Activated CD8-positive, alpha-beta T cell treated with anti-CD3 and anti-CD28 coated beads, Interleukin-2, amount 10 ng/mL, durations not matched to agents 7 days and 5 days (primary cell): Measurements from ENCODE around the gene IMMP2L. TPM values are rescaled to one million over a fixed set of nuclear protein-coding genes. Genes with fewer than 3 reads are reported as not detected.
"Not testable (repeated sequence)": the region's sequence is repeated elsewhere in the genome, so short reads cannot be mapped to it uniquely, and the experiment has no call there.

Experiments used
- ATAC-seq: fragments of 150-1000 bp; cut with Tn5 transposase; one replicate; pipeline ENCODE4 v1.10.0; 2021; ENCODE audit warnings: moderate library complexity
- CTCF ChIA-PET: fragments of 350-600 bp; sonication (Branson Sonifier 250); formaldehyde crosslinking; loops from one replicate; lab custom pipeline; 2021; ENCODE audit warnings: antibody characterized with exemption; lab: Charles Lee
- POLR2A ChIA-PET: fragments of 350-600 bp; sonication (Branson Sonifier 250); formaldehyde crosslinking; loops from one replicate; lab custom pipeline; 2021; ENCODE audit warnings: antibody characterized with exemption; lab: Charles Lee
- DNase-seq: peaks from one replicate; pipeline ENCODE4 v3.0.0-alpha.2; 2020
- H3K27ac Mint-ChIP-seq: one replicate; pipeline ENCODE4 v1.8.0; 2021; ENCODE audit warnings: mild to moderate bottlenecking, mixed read lengths
- H3K27me3 Mint-ChIP-seq: one replicate; pipeline ENCODE4 v1.8.0; 2021; ENCODE audit warnings: low read depth, mixed read lengths
- H3K36me3 Mint-ChIP-seq: one replicate; pipeline ENCODE4 v1.8.0; 2021; ENCODE audit warnings: low read depth, mixed read lengths
- H3K4me1 Mint-ChIP-seq: one replicate; pipeline ENCODE4 v1.8.0; 2021; ENCODE audit warnings: low read depth, mixed read lengths
- H3K4me3 Mint-ChIP-seq: one replicate; pipeline ENCODE4 v1.8.0; 2021; ENCODE audit warnings: mild to moderate bottlenecking, mixed read lengths
- H3K9me3 Mint-ChIP-seq: one replicate; pipeline ENCODE4 v1.8.0; 2022; ENCODE audit warnings: mixed read lengths; ENCODE audit not compliant: insufficient read depth
- total RNA-seq, 2 experiments: library from RNA; stranded (reverse); gene quantifications; one replicate each; pipeline ENCODE4 v1.2.3, GENCODE V29; 2021

The IMMP2L gene
- total RNA-seq, 2 experiments from 2014 or later: 7.1 to 9.7 TPM

GRCh38 chr7:111333010-111333409, 229.3 kb downstream of the IMMP2L start:
- H3K27me3 Mint-ChIP-seq: no peaks in the 10 kb centered on the region
- no peak overlapping the region for H3K27ac Mint-ChIP-seq
- ChIA-PET POLR2A (no interaction called here), CTCF (no interaction called here)
- H3K4me1 Mint-ChIP-seq: no peaks in the 10 kb centered on the region
- peaks cover 3% of the 10 kb centered on the region for H3K9me3 Mint-ChIP-seq
- no peak for DNase-seq
- no peaks in the 10 kb centered on the region for H3K36me3 Mint-ChIP-seq
- no peak for ATAC-seq
- no peak overlapping the region for H3K4me3 Mint-ChIP-seq

GRCh38 chr7:111330235-111330523, 232.1 kb downstream of the IMMP2L start:
- DNase-seq (no peak), ATAC-seq (no peak)
- peaks cover 3% of the 10 kb centered on the region for H3K9me3 Mint-ChIP-seq
- no peaks in the 10 kb centered on the region for H3K27me3 Mint-ChIP-seq
- H3K27ac Mint-ChIP-seq: no peak overlapping the region
- H3K4me1 Mint-ChIP-seq: no peaks in the 10 kb centered on the region
- ChIA-PET CTCF (no interaction called here), POLR2A (no interaction called here)
- no peaks in the 10 kb centered on the region for H3K36me3 Mint-ChIP-seq
- no peak overlapping the region for H3K4me3 Mint-ChIP-seq

GRCh38 chr7:111329367-111330234, 232.7 kb downstream of the IMMP2L start:
- H3K27ac Mint-ChIP-seq: no peak overlapping the region
- no peak for ATAC-seq
- H3K36me3 Mint-ChIP-seq: no peaks in the 10 kb centered on the region

DNA sequence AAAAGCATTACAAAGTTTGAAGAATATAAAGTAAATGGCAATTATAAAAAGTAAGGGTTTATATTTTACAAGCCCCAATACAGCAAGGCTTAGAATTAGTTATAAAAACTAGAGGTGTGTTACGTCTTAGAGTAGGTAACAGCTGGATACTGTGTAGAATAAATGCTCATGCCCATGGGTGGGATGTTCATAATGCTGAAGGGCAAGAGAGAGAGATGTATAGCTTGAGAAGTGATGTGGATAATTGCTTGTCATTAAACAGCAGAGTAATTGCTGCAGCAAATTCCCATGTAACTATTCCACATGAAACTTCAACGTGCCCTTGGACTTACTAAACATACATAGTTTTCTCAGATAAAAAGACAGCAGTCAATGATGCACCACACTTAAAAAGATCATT, 233.8 kb downstream of the IMMP2L start:
- CTCF ChIA-PET: no interaction called here
- Mint-ChIP-seq H3K4me3 (no peak overlapping the region), H3K36me3 (no peaks in the 10 kb centered on the region), H3K27me3 (no peaks in the 10 kb centered on the region), H3K27ac (no peak overlapping the region), H3K9me3 (peaks cover 3% of the 10 kb centered on the region), H3K4me1 (no peaks in the 10 kb centered on the region)
- ATAC-seq (no peak), DNase-seq (no peak)
- POLR2A ChIA-PET: no interaction called here

More at GRCh38 chr7:111329367-111330234, 232.7 kb downstream of the IMMP2L start:
- Mint-ChIP-seq H3K4me3 (no peak overlapping the region), H3K9me3 (peaks cover 3% of the 10 kb centered on the region), H3K27me3 (no peaks in the 10 kb centered on the region), H3K4me1 (no peaks in the 10 kb centered on the region)
- CTCF ChIA-PET: no interaction called here
- no peak for DNase-seq
- POLR2A ChIA-PET: no interaction called here

DNA sequence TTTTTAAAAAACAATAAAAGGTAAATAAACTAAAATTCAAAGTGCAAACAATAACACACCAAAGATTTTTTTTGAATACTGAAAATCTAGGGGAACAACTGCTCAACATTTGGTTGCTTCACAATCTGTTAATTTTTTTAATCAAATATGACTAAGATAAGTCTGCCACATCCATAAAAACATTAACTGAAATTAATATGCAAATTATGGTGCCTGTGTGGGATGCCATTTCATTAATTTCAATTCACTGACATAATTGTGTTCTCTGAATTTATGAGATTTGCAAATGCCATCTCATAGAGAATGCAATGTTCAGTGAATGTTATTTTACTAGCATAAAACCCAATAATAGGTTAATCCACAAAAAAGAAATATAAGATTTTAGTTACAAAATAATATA, 237.5 kb downstream of the IMMP2L start:
- Mint-ChIP-seq H3K9me3 (peaks cover 3% of the 10 kb centered on the region), H3K4me3 (no peak overlapping the region), H3K27me3 (no peaks in the 10 kb centered on the region), H3K27ac (no peak overlapping the region), H3K36me3 (no peaks in the 10 kb centered on the region), H3K4me1 (no peaks in the 10 kb centered on the region)
- DNase-seq (no peak), ATAC-seq (no peak)
- POLR2A ChIA-PET: no interaction called here
- CTCF ChIA-PET: no interaction called here

GRCh38 chr7:111324228-111324627, 238.1 kb downstream of the IMMP2L start:
- ChIA-PET CTCF (no interaction called here), POLR2A (no interaction called here)
- no peaks in the 10 kb centered on the region for H3K27me3 Mint-ChIP-seq
- no peak for DNase-seq
- H3K36me3 Mint-ChIP-seq: no peaks in the 10 kb centered on the region
- H3K4me3 Mint-ChIP-seq: no peak overlapping the region
- ATAC-seq: no peak
- peaks cover 3% of the 10 kb centered on the region for H3K9me3 Mint-ChIP-seq
- H3K4me1 Mint-ChIP-seq: no peaks in the 10 kb centered on the region
- H3K27ac Mint-ChIP-seq: no peak overlapping the region

GRCh38 chr7:111323670-111324069, 238.6 kb downstream of the IMMP2L start:
- H3K36me3 Mint-ChIP-seq, ATAC-seq, H3K4me3 Mint-ChIP-seq, H3K27ac Mint-ChIP-seq, CTCF ChIA-PET, H3K4me1 Mint-ChIP-seq, H3K9me3 Mint-ChIP-seq, H3K27me3 Mint-ChIP-seq, POLR2A ChIA-PET, DNase-seq: not testable (repeated sequence)

GRCh38 chr7:111320133-111320532, 242.2 kb downstream of the IMMP2L start:
- H3K4me3 Mint-ChIP-seq: no peak overlapping the region
- DNase-seq (no peak), ATAC-seq (no peak)
- no peak overlapping the region for H3K27ac Mint-ChIP-seq
- H3K36me3 Mint-ChIP-seq: no peaks in the 10 kb centered on the region
- POLR2A ChIA-PET: no interaction called here
- H3K27me3 Mint-ChIP-seq: no peaks in the 10 kb centered on the region
- H3K9me3 Mint-ChIP-seq: peaks cover 4% of the 10 kb centered on the region
- CTCF ChIA-PET: no interaction called here
- H3K4me1 Mint-ChIP-seq: no peaks in the 10 kb centered on the region

DNA sequence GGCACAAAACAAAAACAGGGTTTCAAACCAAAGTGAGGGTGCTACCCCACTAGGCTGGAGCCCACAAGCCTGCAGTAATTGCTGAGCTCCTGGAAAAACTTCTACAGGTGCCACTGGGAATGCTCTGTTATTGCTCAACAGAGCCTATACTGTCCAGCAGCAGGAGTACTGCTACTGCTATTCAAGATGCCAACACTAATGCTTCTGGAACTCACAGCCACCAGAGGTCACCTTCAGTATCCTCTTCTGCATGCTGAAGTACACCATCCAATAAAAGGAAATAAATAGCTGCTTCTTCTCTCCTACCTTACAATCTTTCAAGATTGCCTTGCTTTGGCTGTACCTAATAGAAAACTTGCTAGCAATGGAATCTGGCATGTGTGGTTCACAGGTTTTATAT, 249.3 kb downstream of the IMMP2L start:
- Mint-ChIP-seq H3K27me3 (no peaks in the 10 kb centered on the region), H3K36me3 (no peaks in the 10 kb centered on the region), H3K9me3 (peaks cover 4% of the 10 kb centered on the region), H3K4me1 (no peaks in the 10 kb centered on the region), H3K27ac (no peak overlapping the region), H3K4me3 (no peak overlapping the region)
- CTCF ChIA-PET: no interaction called here
- DNase-seq: no peak
- no peak for ATAC-seq
- POLR2A ChIA-PET: no interaction called here

- no peak for DNase-seq
- Mint-ChIP-seq H3K27ac (no peak overlapping the region), H3K9me3 (no peaks in the 10 kb centered on the region), H3K36me3 (no peaks in the 10 kb centered on the region), H3K4me3 (no peak overlapping the region), H3K4me1 (no peaks in the 10 kb centered on the region), H3K27me3 (no peaks in the 10 kb centered on the region)
- no peak for ATAC-seq
- ChIA-PET CTCF (no interaction called here), POLR2A (no interaction called here)
These were observed 253.6 kb downstream of the IMMP2L start for GRCh38 chr7:111308691-111309090.

GRCh38 chr7:111301891-111302290, 260.4 kb downstream of the IMMP2L start:
- POLR2A ChIA-PET: no interaction called here

DNA sequence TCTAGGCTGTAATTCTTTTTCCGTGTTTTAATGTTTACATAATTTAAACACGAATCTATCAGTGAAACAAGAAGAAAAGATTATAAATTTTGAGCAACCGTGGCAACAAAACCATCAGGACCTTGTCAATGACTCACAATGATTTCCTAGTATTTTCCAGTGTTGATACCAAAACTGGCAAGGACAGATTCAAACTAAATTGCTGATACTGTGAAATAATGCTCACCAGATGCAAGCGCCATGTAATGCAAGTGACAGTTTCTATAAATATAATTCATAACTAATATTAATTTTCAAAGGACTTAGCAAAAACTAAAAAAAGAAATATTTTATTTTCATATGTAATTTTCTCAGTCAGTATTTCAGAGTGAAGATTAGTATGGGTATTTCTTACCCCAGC, 267.8 kb downstream of the IMMP2L start:
- ATAC-seq (no peak), DNase-seq (no peak)
- H3K27me3 Mint-ChIP-seq: no peaks in the 10 kb centered on the region
- POLR2A ChIA-PET: no interaction called here
- no peak overlapping the region for H3K4me3 Mint-ChIP-seq
- no peak overlapping the region for H3K27ac Mint-ChIP-seq
- H3K36me3 Mint-ChIP-seq: no peaks in the 10 kb centered on the region
- CTCF ChIA-PET: no interaction called here
- H3K4me1 Mint-ChIP-seq: no peaks in the 10 kb centered on the region
- no peaks in the 10 kb centered on the region for H3K9me3 Mint-ChIP-seq

More at GRCh38 chr7:111301891-111302290, 260.4 kb downstream of the IMMP2L start:
- no peaks in the 10 kb centered on the region for H3K27me3 Mint-ChIP-seq
- H3K9me3 Mint-ChIP-seq: no peaks in the 10 kb centered on the region
- H3K4me1 Mint-ChIP-seq: no peaks in the 10 kb centered on the region
- CTCF ChIA-PET: no interaction called here
- no peak overlapping the region for H3K4me3 Mint-ChIP-seq
- ATAC-seq (no peak), DNase-seq (no peak)
- H3K36me3 Mint-ChIP-seq: peaks cover 2% of the 10 kb centered on the region
- no peak overlapping the region for H3K27ac Mint-ChIP-seq

- ChIA-PET CTCF (no interaction called here), POLR2A (no interaction called here)
- Mint-ChIP-seq H3K4me1 (no peaks in the 10 kb centered on the region), H3K27ac (no peak overlapping the region), H3K36me3 (no peaks in the 10 kb centered on the region), H3K27me3 (no peaks in the 10 kb centered on the region), H3K4me3 (no peak overlapping the region), H3K9me3 (peaks cover 5% of the 10 kb centered on the region)
- ATAC-seq (no peak), DNase-seq (no peak)
These were observed 270.2 kb downstream of the IMMP2L start for GRCh38 chr7:111292026-111292470.
